HCT116 (cell line): Measurements from ENCODE around the gene BEST4. TPM values are rescaled to one million over a fixed set of nuclear protein-coding genes. Genes with fewer than 3 reads are reported as not detected.

Source experiments
- ATAC-seq: fragments of 200-7000 bp; cut with Tn5 transposase; 2 replicates; pipeline ENCODE4 v1.9.1; 2020; ENCODE audit warnings: mild to moderate bottlenecking, moderate library complexity
- BruUV-seq: library from RNA; stranded (reverse); fragments of 400-500 nt; replicated peaks from 2 replicates; lab custom pipeline; 2021; lab: Mats Ljungman, UMichigan
- CTCF ChIA-PET: fragments of 300-600 bp; sonication (Branson Sonifier 250); formaldehyde crosslinking; loops from one replicate; lab custom pipeline; 2021; ENCODE audit warnings: antibody characterized with exemption; lab: Charles Lee
- POLR2A ChIA-PET: fragments of 300-600, 350-600 bp; sonication (Branson Sonifier 250); formaldehyde crosslinking; loops from one replicate; lab custom pipeline; 2021; ENCODE audit warnings: antibody characterized with exemption; lab: Charles Lee
- RAD21 ChIA-PET, 2 experiments: fragments of 300-600 bp; sonication (Branson Sonifier 250); formaldehyde crosslinking; loops; one replicate each; lab custom pipeline; 2023; ENCODE audit warnings: low total read pairs in 2 of 2; ENCODE audit not compliant: uncharacterized antibody in 2 of 2, unreplicated experiment in 2 of 2, low non-redundant PET in 1 of 2; lab: Charles Lee
- DNase-seq: peaks from one replicate; pipeline ENCODE4 v3.0.0-alpha.2; 2010; ENCODE audit warnings: low read depth, low spot score
- H2AFZ ChIP-seq: fragments of 200-600 bp; shearing (Covaris generic), sonication (generic); 2 replicates; pipeline ENCODE4 v1.6.1; 2017; ENCODE audit warnings: low read depth, mixed run types, mixed read lengths, antibody characterized with exemption, low read length; ENCODE audit not compliant: poor library complexity, severe bottlenecking
- H3K27ac ChIP-seq: 2 replicates; pipeline ENCODE4 v1.5.1; 2012; ENCODE audit warnings: low read depth, low read length
- H3K27me3 ChIP-seq: fragments of 200-600 bp; sonication (generic); 2 replicates; pipeline ENCODE4 v1.6.1; 2016; ENCODE audit warnings: mixed run types, low read length, mixed read lengths; ENCODE audit not compliant: insufficient read depth
- H3K36me3 ChIP-seq, 2 experiments: fragments of 200-500 bp in 1 of 2; fragments of 200-600 bp in 1 of 2; sonication (Bioruptor generic) in 1 of 2; sonication (generic) in 1 of 2; 2 replicates each; pipeline versions ENCODE4 v1.5.1 to v1.6.1; 2014 to 2016; ENCODE audit warnings: low read length in 2 of 2, inconsistent platforms in 1 of 2, mixed read lengths in 1 of 2, mixed run types in 1 of 2; ENCODE audit not compliant: insufficient read depth in 2 of 2, control insufficient read depth in 1 of 2
- H3K4me1 ChIP-seq, 2 experiments: fragments of 200-600 bp in 1 of 2; sonication (generic) in 1 of 2; 2 replicates each; pipeline versions ENCODE4 v1.5.1 to v1.6.1; 2012 to 2017; ENCODE audit warnings: low read length in 2 of 2, inconsistent platforms in 1 of 2, mild to moderate bottlenecking in 1 of 2, mixed read lengths in 1 of 2, mixed run types in 1 of 2, moderate library complexity in 1 of 2; ENCODE audit not compliant: insufficient read depth in 2 of 2, control insufficient read depth in 1 of 2
- H3K4me2 ChIP-seq: fragments of 200-600 bp; sonication (generic); 2 replicates; pipeline ENCODE4 v1.6.1; 2017; ENCODE audit warnings: mixed run types, low read length, mixed read lengths
- H3K4me3 ChIP-seq, 2 experiments: fragments of 200-600 bp in 1 of 2; sonication (generic) in 1 of 2; replicated peaks in 1 of 2; 2 replicates each; pipeline ENCODE4 v1.5.1; 2011 to 2016; ENCODE audit warnings: low read length in 2 of 2, control low read depth in 1 of 2, low read depth in 1 of 2, mild to moderate bottlenecking in 1 of 2, mixed read lengths in 1 of 2, mixed run types in 1 of 2
- H3K79me2 ChIP-seq: fragments of 200-600 bp; sonication (generic); 2 replicates; pipeline ENCODE4 v1.6.1; 2017; ENCODE audit warnings: mild to moderate bottlenecking, mixed run types, low read length, moderate library complexity, mixed read lengths; ENCODE audit not compliant: insufficient read depth
- H3K9ac ChIP-seq: fragments of 200-600 bp; sonication (generic); 2 replicates; pipeline ENCODE4 v1.6.1; 2016; ENCODE audit warnings: low read length, mixed read lengths
- H3K9me2 ChIP-seq: fragments of 200-600 bp; sonication (generic), shearing (Covaris generic); 2 replicates; pipeline ENCODE4 v1.6.1; 2017; ENCODE audit warnings: mixed run types, mild to moderate bottlenecking, moderate library complexity; ENCODE audit not compliant: insufficient read depth
- H3K9me3 ChIP-seq, 2 experiments: fragments of 200-500 bp in 1 of 2; fragments of 200-600 bp in 1 of 2; sonication (Bioruptor generic) in 1 of 2; sonication (generic) in 1 of 2; 2 replicates each; pipeline ENCODE4 v1.6.1; 2014 to 2017; ENCODE audit warnings: low read length in 2 of 2, mixed read lengths in 2 of 2, inconsistent platforms in 1 of 2, low read depth in 1 of 2, mild to moderate bottlenecking in 1 of 2, mixed run types in 1 of 2, moderate library complexity in 1 of 2; ENCODE audit not compliant: control insufficient read depth in 1 of 2, insufficient read depth in 1 of 2
- H4K20me1 ChIP-seq: fragments of 200-600 bp; sonication (generic), shearing (Covaris generic); 2 replicates; pipeline ENCODE4 v1.6.1; 2017; ENCODE audit warnings: mixed run types, mild to moderate bottlenecking, moderate library complexity; ENCODE audit not compliant: insufficient read depth
- ATF3 ChIP-seq: IDR thresholded peaks from 2 replicates; pipeline ENCODE4 v1.6.1; 2012
- ELF1 ChIP-seq: IDR thresholded peaks from 2 replicates; pipeline ENCODE4 v1.6.1; 2012; ENCODE audit warnings: low read depth, borderline replicate concordance
- EZH2phosphoT487 ChIP-seq: fragments of 200-600 bp; IDR thresholded peaks from 2 replicates; pipeline ENCODE4 v1.6.1; 2018; ENCODE audit warnings: antibody characterized with exemption, borderline replicate concordance
- FOSL1 ChIP-seq: IDR thresholded peaks from 2 replicates; pipeline ENCODE4 v1.6.1; 2012; ENCODE audit warnings: low read depth
- MAX ChIP-seq: IDR thresholded peaks from 2 replicates; pipeline ENCODE4 v1.6.1; 2012
- POLR2A ChIP-seq: IDR thresholded peaks from 2 replicates; pipeline ENCODE4 v1.7.0; 2011; ENCODE audit warnings: borderline replicate concordance; ENCODE audit not compliant: insufficient read depth, insufficient read length; ENCODE audit errors: extremely low read depth
- POLR2AphosphoS5 ChIP-seq: IDR thresholded peaks from 2 replicates; pipeline ENCODE4 v1.6.1; 2011; ENCODE audit warnings: mild to moderate bottlenecking, low read depth, low read length, moderate library complexity
- RAD21 ChIP-seq: IDR thresholded peaks from 2 replicates; pipeline ENCODE4 v1.6.1; 2012; ENCODE audit warnings: low read depth, mild to moderate bottlenecking
- SP1 ChIP-seq: IDR thresholded peaks from 2 replicates; pipeline ENCODE4 v1.6.1; 2012; ENCODE audit warnings: low read depth
- SRF ChIP-seq: IDR thresholded peaks from 2 replicates; pipeline ENCODE4 v1.6.1; 2012; ENCODE audit warnings: low read depth
- intact Hi-C: fragments of 100-400 bp; cut with micrococcal nuclease; formaldehyde crosslinking; loops from 2 replicates; pipeline ENCODE4 v1.10.0; 2022
- total RNA-seq: library from RNA; stranded (reverse); gene quantifications from one replicate; pipeline ENCODE4 v1.2.1, GENCODE V29; 2021; ENCODE audit not compliant: unreplicated experiment
- TF ChIP-seq, protein P1 (sequence below): IDR thresholded peaks from 2 replicates; pipeline ENCODE4 v1.6.1; 2012; ENCODE audit warnings: low read depth

The BEST4 gene
- total RNA-seq, 1 experiment from 2014 or later = 0.52 TPM

DNA sequence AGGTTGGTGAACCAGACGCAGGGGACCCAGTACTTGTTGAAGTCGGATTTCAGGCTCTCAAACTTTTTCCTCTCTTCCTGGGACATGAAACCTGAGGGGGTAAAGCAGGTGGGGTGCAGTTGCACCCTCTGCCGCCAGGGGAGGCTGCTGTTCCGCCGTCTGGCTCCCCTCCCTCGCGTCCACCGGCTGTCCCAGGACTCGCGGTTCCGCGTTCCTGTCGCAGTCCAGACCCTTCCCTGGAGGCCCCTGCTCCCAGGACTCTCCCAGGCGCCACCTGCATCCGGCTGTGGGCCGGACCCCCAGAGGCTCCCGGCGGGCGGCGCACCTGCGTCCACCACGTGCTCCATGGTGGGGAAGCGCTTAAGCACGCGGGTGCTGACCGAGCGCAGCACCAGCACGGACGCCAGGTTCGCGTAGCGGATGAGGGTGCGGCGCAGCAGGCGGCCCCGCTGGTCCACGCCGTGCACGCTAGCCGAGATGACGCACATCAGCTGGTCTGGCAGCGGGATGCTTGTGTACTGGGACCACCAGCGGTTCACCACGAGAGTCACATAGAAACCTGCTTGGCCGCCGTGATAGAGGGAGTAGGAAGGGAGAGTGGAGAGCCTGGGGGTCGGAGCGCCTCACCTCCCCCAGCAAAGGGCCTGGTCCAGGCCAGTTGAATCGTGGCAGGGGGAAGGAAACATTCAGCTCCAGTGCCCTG lies 1.7 kb downstream of the BEST4 start (continued):
- TF ChIP-seq, protein P1, sequence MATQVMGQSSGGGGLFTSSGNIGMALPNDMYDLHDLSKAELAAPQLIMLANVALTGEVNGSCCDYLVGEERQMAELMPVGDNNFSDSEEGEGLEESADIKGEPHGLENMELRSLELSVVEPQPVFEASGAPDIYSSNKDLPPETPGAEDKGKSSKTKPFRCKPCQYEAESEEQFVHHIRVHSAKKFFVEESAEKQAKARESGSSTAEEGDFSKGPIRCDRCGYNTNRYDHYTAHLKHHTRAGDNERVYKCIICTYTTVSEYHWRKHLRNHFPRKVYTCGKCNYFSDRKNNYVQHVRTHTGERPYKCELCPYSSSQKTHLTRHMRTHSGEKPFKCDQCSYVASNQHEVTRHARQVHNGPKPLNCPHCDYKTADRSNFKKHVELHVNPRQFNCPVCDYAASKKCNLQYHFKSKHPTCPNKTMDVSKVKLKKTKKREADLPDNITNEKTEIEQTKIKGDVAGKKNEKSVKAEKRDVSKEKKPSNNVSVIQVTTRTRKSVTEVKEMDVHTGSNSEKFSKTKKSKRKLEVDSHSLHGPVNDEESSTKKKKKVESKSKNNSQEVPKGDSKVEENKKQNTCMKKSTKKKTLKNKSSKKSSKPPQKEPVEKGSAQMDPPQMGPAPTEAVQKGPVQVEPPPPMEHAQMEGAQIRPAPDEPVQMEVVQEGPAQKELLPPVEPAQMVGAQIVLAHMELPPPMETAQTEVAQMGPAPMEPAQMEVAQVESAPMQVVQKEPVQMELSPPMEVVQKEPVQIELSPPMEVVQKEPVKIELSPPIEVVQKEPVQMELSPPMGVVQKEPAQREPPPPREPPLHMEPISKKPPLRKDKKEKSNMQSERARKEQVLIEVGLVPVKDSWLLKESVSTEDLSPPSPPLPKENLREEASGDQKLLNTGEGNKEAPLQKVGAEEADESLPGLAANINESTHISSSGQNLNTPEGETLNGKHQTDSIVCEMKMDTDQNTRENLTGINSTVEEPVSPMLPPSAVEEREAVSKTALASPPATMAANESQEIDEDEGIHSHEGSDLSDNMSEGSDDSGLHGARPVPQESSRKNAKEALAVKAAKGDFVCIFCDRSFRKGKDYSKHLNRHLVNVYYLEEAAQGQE = no peak
- TF ChIP-seq ELF1 (no peak), FOSL1 (no peak), MAX (peak; percentile 97), RAD21 (peak; percentile 93), SP1 (no peak), POLR2AphosphoS5 (peak; percentile 52; the same call in 1 of the 2 replicates)

GRCh38 chr1:44785501-44786137 lies 2.4 kb downstream of the BEST4 start:
- RAD21 ChIA-PET = interaction anchor here in 1 of 2 experiments (0.7 kb wide), 1 partner anchor 225 kb away, joined by 8 read pairs; the partner anchor contains the start of gene HECTD3
- Histone ChIP-seq H3K9me2 (no peaks in the 10 kb centered on the region), H3K36me3 (peaks cover 2 to 8% of the 10 kb centered on the region in 2 experiments; a peak in 1 of 4 replicates), H3K4me1 (peaks cover 6 to 24% of the 10 kb centered on the region in 2 experiments), H4K20me1 (no peaks in the 10 kb centered on the region), H3K9ac (peak overlapping the region; percentile 63), H3K79me2 (no peaks in the 10 kb centered on the region), H3K9me3 (no peaks in the 10 kb centered on the region), H3K27ac (peak overlapping the region; percentile 52; the same call in 1 of the 2 replicates), H3K4me3 (peak overlapping the region; percentile 35 to 51), H3K27me3 (no peaks in the 10 kb centered on the region), H2AFZ (peak overlapping the region; percentile 75), H3K4me2 (peak overlapping the region; percentile 81)
- intact Hi-C loops = loop anchor here (5.0 kb wide), 1 partner anchor 787 kb away; no protein-coding TSS in a partner anchor
- ATAC-seq (peak; percentile 5), DNase-seq (no peak)
- CTCF ChIA-PET = interaction anchor here (0.8 to 1.3 kb wide), 2 partner anchors 9 to 23 kb away, joined by 3 read pairs; partner anchors contain the start of gene BTBD19
- POLR2A ChIA-PET = interaction anchor here (1.1 to 3.7 kb wide), 4 partner anchors 10 to 55 kb away, joined by 3 to 16 read pairs (median 6); partner anchors contain the start of genes PLK3, RNU5D-1 and RPS8
- TF ChIP-seq ELF1 (no peak), SP1 (no peak), SRF (no peak), ATF3 (no peak), EZH2phosphoT487 (no peak), POLR2A (no peak)
- TF ChIP-seq, protein P1 = no peak
- TF ChIP-seq, all 23 proteins: peak for 0
- BruUV-seq = no TSS peak
